Mesenteric fat pad (tissue), 1 donor: ENCODE measurements around the gene ANKRD33B. TPM values are rescaled to one million over a fixed set of nuclear protein-coding genes. Genes with fewer than 3 reads are reported as not detected.

Experiments
- DNase-seq: peaks from one replicate; pipeline ENCODE4 v3.0.0-alpha.2; 2020; ENCODE audit warnings: low spot score
- total RNA-seq: library from RNA; stranded (reverse); fragmentation: NEBNext Ultra II Directional; extraction: Animal tissue kit (Norgen Biotek cat#: 25700); gene quantifications from one replicate; pipeline ENCODE4 v1.2.1, GENCODE V29; 2021
- donor health status: DM: yes; HTN: yes; CAD: no.

The ANKRD33B gene
- total RNA-seq, 1 donor from 2014 or later = 5.7 TPM

- DNase-seq = no peak
Measured at GRCh38 chr5:10688651-10689171, 124.8 kb downstream of the ANKRD33B start.

- DNase-seq = no peak
Measured at GRCh38 chr5:10689391-10690081, 125.7 kb downstream of the ANKRD33B start.

GRCh38 chr5:10690460-10691440 is 126.9 kb downstream of the ANKRD33B start:
- DNase-seq = no peak

- DNase-seq = no peak
Measured at GRCh38 chr5:10691826-10692785, 128.2 kb downstream of the ANKRD33B start.

- DNase-seq = no peak
Measured at GRCh38 chr5:10695055-10695649, 131.3 kb downstream of the ANKRD33B start.

GRCh38 chr5:10695759-10696543 is 132.1 kb downstream of the ANKRD33B start:
- no peak for DNase-seq

GRCh38 chr5:10699281-10699874 is 135.5 kb downstream of the ANKRD33B start:
- DNase-seq = no peak

- no peak for DNase-seq
Measured at GRCh38 chr5:10699987-10700386, 136.1 kb downstream of the ANKRD33B start.

GRCh38 chr5:10700516-10700915 is 136.6 kb downstream of the ANKRD33B start:
- DNase-seq = no peak

- DNase-seq = no peak
Measured at GRCh38 chr5:10701567-10702039, 137.7 kb downstream of the ANKRD33B start.

- DNase-seq = no peak
Measured at GRCh38 chr5:10702040-10702629, 138.3 kb downstream of the ANKRD33B start.

- no peak for DNase-seq
Measured at GRCh38 chr5:10702911-10703491, 139.1 kb downstream of the ANKRD33B start.

- DNase-seq = no peak
Measured at GRCh38 chr5:10703676-10704075, 139.8 kb downstream of the ANKRD33B start.

GRCh38 chr5:10704949-10705621 is 141.2 kb downstream of the ANKRD33B start:
- DNase-seq = no peak

GRCh38 chr5:10705747-10706146 is 141.9 kb downstream of the ANKRD33B start:
- no peak for DNase-seq

GRCh38 chr5:10706326-10706725 is 142.5 kb downstream of the ANKRD33B start:
- no peak for DNase-seq
